HCT116 (cell line): ENCODE results near the gene KRI1. TPM values are rescaled to one million over a fixed set of nuclear protein-coding genes. Genes with fewer than 3 reads are reported as not detected.

Source experiments
- ATAC-seq: fragments of 200-7000 bp; cut with Tn5 transposase; 2 replicates; pipeline ENCODE4 v1.9.1; 2020; ENCODE audit warnings: mild to moderate bottlenecking, moderate library complexity
- BruUV-seq: library from RNA; stranded (reverse); fragments of 400-500 nt; replicated peaks from 2 replicates; lab custom pipeline; 2021; lab: Mats Ljungman, UMichigan
- CTCF ChIA-PET: fragments of 300-600 bp; sonication (Branson Sonifier 250); formaldehyde crosslinking; loops from one replicate; lab custom pipeline; 2021; ENCODE audit warnings: antibody characterized with exemption; lab: Charles Lee
- POLR2A ChIA-PET: fragments of 300-600, 350-600 bp; sonication (Branson Sonifier 250); formaldehyde crosslinking; loops from one replicate; lab custom pipeline; 2021; ENCODE audit warnings: antibody characterized with exemption; lab: Charles Lee
- RAD21 ChIA-PET, 2 experiments: fragments of 300-600 bp; sonication (Branson Sonifier 250); formaldehyde crosslinking; loops; one replicate each; lab custom pipeline; 2023; ENCODE audit warnings: low total read pairs in 2 of 2; ENCODE audit not compliant: uncharacterized antibody in 2 of 2, unreplicated experiment in 2 of 2, low non-redundant PET in 1 of 2; lab: Charles Lee
- DNase-seq: peaks from one replicate; pipeline ENCODE4 v3.0.0-alpha.2; 2010; ENCODE audit warnings: low read depth, low spot score
- H2AFZ ChIP-seq: fragments of 200-600 bp; shearing (Covaris generic), sonication (generic); 2 replicates; pipeline ENCODE4 v1.6.1; 2017; ENCODE audit warnings: low read depth, mixed run types, mixed read lengths, antibody characterized with exemption, low read length; ENCODE audit not compliant: poor library complexity, severe bottlenecking
- H3K27ac ChIP-seq: 2 replicates; pipeline ENCODE4 v1.5.1; 2012; ENCODE audit warnings: low read depth, low read length
- H3K27me3 ChIP-seq: fragments of 200-600 bp; sonication (generic); 2 replicates; pipeline ENCODE4 v1.6.1; 2016; ENCODE audit warnings: mixed run types, low read length, mixed read lengths; ENCODE audit not compliant: insufficient read depth
- H3K36me3 ChIP-seq, 2 experiments: fragments of 200-500 bp in 1 of 2; fragments of 200-600 bp in 1 of 2; sonication (Bioruptor generic) in 1 of 2; sonication (generic) in 1 of 2; 2 replicates each; pipeline versions ENCODE4 v1.5.1 to v1.6.1; 2014 to 2016; ENCODE audit warnings: low read length in 2 of 2, inconsistent platforms in 1 of 2, mixed read lengths in 1 of 2, mixed run types in 1 of 2; ENCODE audit not compliant: insufficient read depth in 2 of 2, control insufficient read depth in 1 of 2
- H3K4me1 ChIP-seq, 2 experiments: fragments of 200-600 bp in 1 of 2; sonication (generic) in 1 of 2; 2 replicates each; pipeline versions ENCODE4 v1.5.1 to v1.6.1; 2012 to 2017; ENCODE audit warnings: low read length in 2 of 2, inconsistent platforms in 1 of 2, mild to moderate bottlenecking in 1 of 2, mixed read lengths in 1 of 2, mixed run types in 1 of 2, moderate library complexity in 1 of 2; ENCODE audit not compliant: insufficient read depth in 2 of 2, control insufficient read depth in 1 of 2
- H3K4me2 ChIP-seq: fragments of 200-600 bp; sonication (generic); 2 replicates; pipeline ENCODE4 v1.6.1; 2017; ENCODE audit warnings: mixed run types, low read length, mixed read lengths
- H3K4me3 ChIP-seq, 2 experiments: fragments of 200-600 bp in 1 of 2; sonication (generic) in 1 of 2; replicated peaks in 1 of 2; 2 replicates each; pipeline ENCODE4 v1.5.1; 2011 to 2016; ENCODE audit warnings: low read length in 2 of 2, control low read depth in 1 of 2, low read depth in 1 of 2, mild to moderate bottlenecking in 1 of 2, mixed read lengths in 1 of 2, mixed run types in 1 of 2
- H3K79me2 ChIP-seq: fragments of 200-600 bp; sonication (generic); 2 replicates; pipeline ENCODE4 v1.6.1; 2017; ENCODE audit warnings: mild to moderate bottlenecking, mixed run types, low read length, moderate library complexity, mixed read lengths; ENCODE audit not compliant: insufficient read depth
- H3K9ac ChIP-seq: fragments of 200-600 bp; sonication (generic); 2 replicates; pipeline ENCODE4 v1.6.1; 2016; ENCODE audit warnings: low read length, mixed read lengths
- H3K9me2 ChIP-seq: fragments of 200-600 bp; sonication (generic), shearing (Covaris generic); 2 replicates; pipeline ENCODE4 v1.6.1; 2017; ENCODE audit warnings: mixed run types, mild to moderate bottlenecking, moderate library complexity; ENCODE audit not compliant: insufficient read depth
- H3K9me3 ChIP-seq, 2 experiments: fragments of 200-500 bp in 1 of 2; fragments of 200-600 bp in 1 of 2; sonication (Bioruptor generic) in 1 of 2; sonication (generic) in 1 of 2; 2 replicates each; pipeline ENCODE4 v1.6.1; 2014 to 2017; ENCODE audit warnings: low read length in 2 of 2, mixed read lengths in 2 of 2, inconsistent platforms in 1 of 2, low read depth in 1 of 2, mild to moderate bottlenecking in 1 of 2, mixed run types in 1 of 2, moderate library complexity in 1 of 2; ENCODE audit not compliant: control insufficient read depth in 1 of 2, insufficient read depth in 1 of 2
- H4K20me1 ChIP-seq: fragments of 200-600 bp; sonication (generic), shearing (Covaris generic); 2 replicates; pipeline ENCODE4 v1.6.1; 2017; ENCODE audit warnings: mixed run types, mild to moderate bottlenecking, moderate library complexity; ENCODE audit not compliant: insufficient read depth
- ATF3 ChIP-seq: IDR thresholded peaks from 2 replicates; pipeline ENCODE4 v1.6.1; 2012
- CEBPB ChIP-seq: IDR thresholded peaks from 2 replicates; pipeline ENCODE4 v1.6.1; 2012; ENCODE audit warnings: low read depth
- CTCF ChIP-seq, 3 experiments: fragments of 200-600 bp in 1 of 3; sonication (generic) in 1 of 3; IDR thresholded peaks in 2 of 3; conservative IDR thresholded peaks in 1 of 3; 2 replicates each; pipeline ENCODE4 v1.5.1; 2012 to 2017; ENCODE audit warnings: low read depth in 2 of 3, low read length in 2 of 3, antibody characterized with exemption in 1 of 3, borderline replicate concordance in 1 of 3, control low read depth in 1 of 3, mild to moderate bottlenecking in 1 of 3, mixed read lengths in 1 of 3, mixed run types in 1 of 3, moderate library complexity in 1 of 3; ENCODE audit not compliant: insufficient read depth in 1 of 3
- EGR1 ChIP-seq: IDR thresholded peaks from 2 replicates; pipeline ENCODE4 v1.6.1; 2012; ENCODE audit warnings: low read depth
- ELF1 ChIP-seq: IDR thresholded peaks from 2 replicates; pipeline ENCODE4 v1.6.1; 2012; ENCODE audit warnings: low read depth, borderline replicate concordance
- EZH2 ChIP-seq: fragments of 200-600 bp; sonication (generic); IDR thresholded peaks from 2 replicates; pipeline ENCODE4 v1.6.1; 2017; ENCODE audit warnings: antibody characterized with exemption, mixed run types
- EZH2phosphoT487 ChIP-seq: fragments of 200-600 bp; IDR thresholded peaks from 2 replicates; pipeline ENCODE4 v1.6.1; 2018; ENCODE audit warnings: antibody characterized with exemption, borderline replicate concordance
- FOSL1 ChIP-seq: IDR thresholded peaks from 2 replicates; pipeline ENCODE4 v1.6.1; 2012; ENCODE audit warnings: low read depth
- JUND ChIP-seq: IDR thresholded peaks from 2 replicates; pipeline ENCODE4 v1.6.1; 2012
- POLR2A ChIP-seq: IDR thresholded peaks from 2 replicates; pipeline ENCODE4 v1.7.0; 2011; ENCODE audit warnings: borderline replicate concordance; ENCODE audit not compliant: insufficient read depth, insufficient read length; ENCODE audit errors: extremely low read depth
- RAD21 ChIP-seq: IDR thresholded peaks from 2 replicates; pipeline ENCODE4 v1.6.1; 2012; ENCODE audit warnings: low read depth, mild to moderate bottlenecking
- SIN3A ChIP-seq: IDR thresholded peaks from 2 replicates; pipeline ENCODE4 v1.6.1; 2012; ENCODE audit warnings: low read depth
- SP1 ChIP-seq: IDR thresholded peaks from 2 replicates; pipeline ENCODE4 v1.6.1; 2012; ENCODE audit warnings: low read depth
- SRF ChIP-seq: IDR thresholded peaks from 2 replicates; pipeline ENCODE4 v1.6.1; 2012; ENCODE audit warnings: low read depth
- TCF7L2 ChIP-seq: IDR thresholded peaks from 2 replicates; pipeline ENCODE4 v1.7.0; 2011; ENCODE audit warnings: borderline replicate concordance, inconsistent platforms; ENCODE audit not compliant: insufficient read depth, insufficient read length; ENCODE audit errors: extremely low read depth
- YY1 ChIP-seq: IDR thresholded peaks from 2 replicates; pipeline ENCODE4 v1.6.1; 2011; ENCODE audit warnings: low read length, low read depth, moderate library complexity, mild to moderate bottlenecking; ENCODE audit not compliant: insufficient replicate concordance; ENCODE audit errors: extremely low read depth
- ZBTB33 ChIP-seq: IDR thresholded peaks from 2 replicates; pipeline ENCODE4 v1.6.1; 2011; ENCODE audit warnings: mild to moderate bottlenecking, low read length, moderate library complexity; ENCODE audit not compliant: insufficient replicate concordance; ENCODE audit errors: extremely low read depth
- ZNF274 ChIP-seq: fragments of 200-500 bp; sonication (Bioruptor generic); IDR thresholded peaks from 2 replicates; pipeline ENCODE4 v1.6.1; 2014; ENCODE audit warnings: mild to moderate bottlenecking, low read depth, low read length, inconsistent platforms
- intact Hi-C: fragments of 100-400 bp; cut with micrococcal nuclease; formaldehyde crosslinking; loops from 2 replicates; pipeline ENCODE4 v1.10.0; 2022
- total RNA-seq: library from RNA; stranded (reverse); gene quantifications from one replicate; pipeline ENCODE4 v1.2.1, GENCODE V29; 2021; ENCODE audit not compliant: unreplicated experiment

The KRI1 gene
- total RNA-seq, 1 experiment from 2014 or later = 44.0 TPM

GRCh38 chr19:10601999-10602329, 36.2 kb upstream of the KRI1 start:
- Histone ChIP-seq H3K27me3 (no peaks in the 10 kb centered on the region), H3K36me3 (no peaks in the 10 kb centered on the region), H2AFZ (peak overlapping the region; percentile 94), H3K79me2 (no peaks in the 10 kb centered on the region), H3K4me3 (no peak overlapping the region), H3K27ac (no peak overlapping the region), H4K20me1 (no peaks in the 10 kb centered on the region), H3K9me2 (no peaks in the 10 kb centered on the region), H3K9ac (no peak overlapping the region), H3K9me3 (no peaks in the 10 kb centered on the region), H3K4me1 (peaks cover 5 to 16% of the 10 kb centered on the region in 2 experiments; a peak in 3 of 4 replicates), H3K4me2 (peak overlapping the region; percentile 93)
- intact Hi-C loops = no loop called here
- RAD21 ChIA-PET = interaction anchor here in 1 of 2 experiments (0.6 kb wide), 1 partner anchor 43 kb away, joined by 4 read pairs; no protein-coding TSS in a partner anchor
- POLR2A ChIA-PET = interaction anchor here (0.5 kb wide), 1 partner anchor 33 kb away, joined by 5 read pairs; no protein-coding TSS in a partner anchor
- TF ChIP-seq JUND (no peak), ATF3 (no peak), EZH2 (no peak), POLR2A (no peak), FOSL1 (no peak), ZBTB33 (no peak), RAD21 (no peak), CTCF (IDR thresholded peaks at IDR 0.05 in 2 of 3, conservative IDR thresholded peaks at IDR 0.05 in 1 of 3; ENCODE audit: borderline replicate concordance in 1 of 3, insufficient read depth in 1 of 3, low read depth in 2 of 3, low read length in 2 of 3) (no peak), SIN3A (no peak), SP1 (no peak), ZNF274 (no peak), ELF1 (no peak), SRF (no peak), EZH2phosphoT487 (no peak), TCF7L2 (no peak), EGR1 (no peak), CEBPB (no peak), YY1 (no peak)
- DNase-seq (no peak), ATAC-seq (no peak)
- CTCF ChIA-PET = interaction anchor here (1.3 to 1.6 kb wide), 2 partner anchors 21 to 42 kb away, joined by 4 to 6 read pairs; no protein-coding TSS in a partner anchor
- BruUV-seq = no TSS peak
